Fibroblast of skin of right biceps (primary cell): ENCODE data around the gene SH3RF1.

Experiments
- DNase-seq: peaks from one replicate; pipeline ENCODE4 v3.0.0-alpha.2; 2013

The SH3RF1 gene

GRCh38 chr4:169250796-169251195, 20.0 kb downstream of the SH3RF1 start:
- no peak for DNase-seq

- DNase-seq = peak; percentile 10
These were observed 20.8 kb downstream of the SH3RF1 start for GRCh38 chr4:169249999-169250398.

DNA sequence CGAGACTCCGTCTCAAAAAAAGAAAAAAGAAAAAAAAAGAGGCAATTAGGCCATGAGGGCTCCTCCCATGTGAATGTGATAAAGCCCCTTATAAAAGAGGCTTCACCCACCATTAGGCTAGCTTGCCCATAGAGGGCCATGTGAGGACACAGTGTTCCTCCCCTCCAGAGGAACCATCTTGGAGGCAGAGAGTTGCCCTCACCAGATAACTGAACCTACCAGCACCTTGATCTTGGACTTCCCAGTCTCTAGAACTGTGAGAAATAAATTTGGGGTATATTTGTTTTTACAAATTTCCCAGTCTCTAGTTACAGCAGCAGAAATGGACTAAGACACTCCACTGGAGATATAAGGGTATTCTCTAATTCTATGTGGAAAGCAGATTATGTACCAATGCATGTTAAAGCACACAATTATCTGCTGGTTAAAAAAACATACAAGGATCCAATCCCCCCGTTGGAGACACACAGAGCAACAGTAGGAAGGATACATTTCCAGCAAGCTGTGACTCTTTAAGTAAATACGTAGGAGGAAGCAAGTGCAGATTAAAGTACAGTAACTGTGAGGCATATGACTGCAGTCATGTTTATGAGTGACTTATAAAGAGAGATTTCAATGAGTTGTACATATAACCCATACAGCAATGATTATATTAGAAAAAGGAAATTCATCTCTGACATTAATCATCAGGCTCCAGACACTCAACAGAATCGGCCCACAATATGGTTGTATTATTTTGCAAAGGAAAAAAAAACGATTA, 21.4 kb downstream of the SH3RF1 start:
- DNase-seq = peak; percentile 74

DNA sequence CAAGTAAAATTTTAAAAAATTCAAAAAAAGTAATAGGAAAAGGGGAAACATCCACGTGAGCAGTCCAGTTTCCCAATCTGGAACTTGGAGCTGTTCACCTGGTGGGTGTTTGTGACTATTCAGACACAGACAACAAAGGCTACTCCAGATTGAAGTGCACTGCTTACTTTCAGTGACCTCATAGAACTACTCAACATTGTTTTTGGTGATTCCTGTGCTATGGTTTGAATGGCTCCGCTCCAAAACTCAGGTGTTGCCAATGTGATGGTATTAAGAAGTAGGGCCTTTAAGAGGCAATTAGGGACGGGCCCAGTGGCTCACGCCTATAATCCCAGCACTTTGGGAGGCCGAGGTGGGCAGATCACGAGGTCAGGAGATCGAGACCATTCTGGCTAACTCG, 22.1 kb downstream of the SH3RF1 start:
- no peak for DNase-seq

DNA sequence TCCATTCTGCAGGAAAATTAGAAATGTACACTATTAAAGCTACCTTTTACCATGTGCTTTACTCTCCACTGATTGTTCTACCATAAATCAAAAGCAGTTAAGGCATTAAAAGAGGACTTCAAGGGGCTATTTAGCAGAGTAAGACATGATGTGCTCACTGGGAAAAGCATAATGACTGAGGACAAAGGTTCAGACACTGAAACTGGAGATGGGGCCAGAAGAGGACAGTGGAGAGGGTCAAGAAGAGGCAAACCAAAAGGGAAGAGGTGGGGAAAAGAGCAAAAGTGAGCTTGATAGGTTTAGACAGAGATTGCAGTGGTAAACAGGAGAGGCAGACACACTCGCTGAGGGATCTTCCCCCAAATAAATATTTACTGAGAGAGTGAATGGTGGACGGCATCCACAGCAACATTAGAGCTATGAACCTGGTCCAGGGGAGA, 23.8 kb downstream of the SH3RF1 start:
- no peak for DNase-seq

DNA sequence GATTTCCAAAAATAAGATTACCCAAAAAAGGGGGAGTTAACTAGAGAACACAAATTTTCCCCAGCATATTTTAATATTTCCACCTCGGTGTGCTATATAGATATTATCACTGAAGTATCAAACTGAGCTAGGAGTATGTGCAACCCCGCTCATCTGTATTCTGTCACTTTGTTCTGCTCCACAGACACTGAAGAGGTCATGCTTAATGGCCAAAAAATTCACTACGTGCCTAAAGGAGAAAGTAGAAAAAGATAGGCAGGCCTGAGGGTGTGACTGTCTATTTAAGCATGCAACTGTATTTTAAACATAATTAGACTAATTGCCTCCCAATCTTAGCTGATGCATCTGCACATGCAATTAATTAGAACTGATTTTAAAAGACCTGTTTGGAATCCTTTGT, 24.5 kb downstream of the SH3RF1 start:
- DNase-seq = no peak

DNA sequence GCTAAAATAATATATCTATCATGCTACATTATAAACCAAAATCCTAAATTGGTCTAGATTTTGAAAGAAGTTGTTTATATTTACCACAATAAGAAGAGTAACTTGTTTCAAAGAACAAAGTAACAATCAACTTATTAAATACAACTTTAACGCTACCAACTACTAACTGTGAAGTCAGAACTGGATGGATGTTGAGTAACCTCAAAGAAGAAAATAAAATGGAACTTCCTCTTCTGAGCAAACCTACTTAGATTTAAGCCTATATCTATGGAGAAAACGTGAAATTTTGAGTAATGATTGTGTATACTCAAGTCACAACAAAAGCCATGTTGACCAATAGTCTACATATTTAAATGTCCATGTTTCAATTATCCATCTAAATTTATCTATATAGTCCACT, 25.7 kb downstream of the SH3RF1 start:
- no peak for DNase-seq

- DNase-seq = peak; percentile 75
These were observed 26.7 kb downstream of the SH3RF1 start for GRCh38 chr4:169243825-169244609.

- no peak for DNase-seq
These were observed 29.3 kb downstream of the SH3RF1 start for GRCh38 chr4:169241464-169241863.

GRCh38 chr4:169239221-169239905, 31.4 kb downstream of the SH3RF1 start:
- DNase-seq = no peak

- DNase-seq = peak; percentile 45
These were observed 32.3 kb downstream of the SH3RF1 start for GRCh38 chr4:169238445-169238844.

- no peak for DNase-seq
These were observed 33.7 kb downstream of the SH3RF1 start for GRCh38 chr4:169236873-169237626.

DNA sequence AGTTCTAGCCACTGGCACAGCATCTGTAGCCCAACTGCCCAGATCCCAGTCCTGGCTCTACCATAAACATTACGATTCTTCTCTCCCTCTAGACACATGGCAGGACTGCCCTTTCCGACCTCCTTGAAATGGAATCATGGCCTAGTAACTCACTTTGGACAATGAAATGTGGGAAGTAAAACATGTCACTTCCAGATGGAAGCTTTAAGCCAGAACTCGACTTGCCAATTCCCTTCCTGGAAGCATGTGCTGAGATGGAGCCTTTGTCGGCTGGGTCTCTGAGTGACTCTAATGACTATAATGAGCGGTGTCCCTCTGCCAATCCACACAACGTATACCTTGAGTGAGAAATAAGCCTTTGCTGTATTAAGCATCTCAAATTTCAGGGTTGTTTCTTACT, 34.7 kb downstream of the SH3RF1 start:
- DNase-seq = no peak

DNA sequence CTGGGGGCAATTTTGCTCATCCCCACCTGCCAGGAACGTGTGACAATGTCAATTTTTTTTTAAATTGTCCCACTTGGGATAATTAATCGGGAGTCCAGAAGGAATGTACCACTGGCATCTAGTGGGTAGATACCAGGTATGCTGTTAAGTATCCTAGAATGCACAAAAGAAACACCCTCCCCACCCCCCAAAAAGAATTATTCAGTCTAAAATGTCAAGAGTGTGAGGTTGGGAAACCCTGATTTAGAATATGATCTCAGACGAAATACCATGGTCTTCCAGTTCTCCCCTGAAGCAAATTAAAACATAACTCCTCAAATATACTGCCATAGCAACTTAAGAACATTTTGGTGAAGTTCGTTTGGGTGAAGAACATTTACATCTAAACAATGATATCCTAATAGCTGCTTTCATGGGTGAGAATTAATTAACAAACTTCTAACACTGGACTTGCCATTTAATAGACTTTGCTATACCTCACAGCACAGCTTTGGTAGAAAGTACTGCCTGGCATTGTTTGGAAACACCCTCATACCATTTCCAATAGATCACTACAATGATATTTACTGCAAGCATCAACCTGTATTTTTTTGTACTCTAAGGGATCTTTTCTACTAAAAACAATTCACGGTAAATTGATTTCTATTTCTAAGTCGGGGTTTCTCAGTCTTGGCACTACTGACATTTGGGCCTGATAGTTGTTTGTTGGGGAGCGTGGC, 36.5 kb downstream of the SH3RF1 start:
- DNase-seq = no peak

- DNase-seq = no peak
These were observed 37.1 kb downstream of the SH3RF1 start for GRCh38 chr4:169233691-169234090.

DNA sequence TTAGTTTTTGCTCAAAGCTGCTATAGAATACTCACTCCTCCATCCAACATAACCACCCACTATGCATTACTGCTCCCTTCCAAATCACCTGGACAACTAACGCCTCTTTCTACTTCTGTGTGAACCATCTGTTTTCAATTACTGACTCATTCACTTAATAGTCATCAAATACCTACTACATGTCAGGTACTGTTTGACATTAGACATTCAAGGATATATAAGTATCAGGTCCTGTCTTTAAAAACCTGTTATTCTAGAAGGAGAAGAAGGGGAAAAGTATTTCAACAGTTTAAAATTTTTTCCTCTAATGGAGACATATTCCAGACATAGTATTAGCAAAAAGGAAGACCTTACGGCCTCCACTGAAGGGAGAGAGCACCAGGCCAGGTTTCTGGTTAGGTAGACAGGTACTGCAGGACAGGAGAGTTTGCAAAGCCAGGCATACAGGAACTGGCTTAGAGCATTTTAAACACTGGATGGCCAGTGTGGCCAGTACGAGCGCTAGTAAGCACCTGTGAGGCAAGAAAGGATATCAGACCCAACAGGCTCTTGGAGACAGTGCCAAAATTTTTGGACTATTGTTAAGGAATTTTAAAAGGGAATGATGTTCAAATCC, 39.0 kb downstream of the SH3RF1 start:
- DNase-seq = no peak

DNA sequence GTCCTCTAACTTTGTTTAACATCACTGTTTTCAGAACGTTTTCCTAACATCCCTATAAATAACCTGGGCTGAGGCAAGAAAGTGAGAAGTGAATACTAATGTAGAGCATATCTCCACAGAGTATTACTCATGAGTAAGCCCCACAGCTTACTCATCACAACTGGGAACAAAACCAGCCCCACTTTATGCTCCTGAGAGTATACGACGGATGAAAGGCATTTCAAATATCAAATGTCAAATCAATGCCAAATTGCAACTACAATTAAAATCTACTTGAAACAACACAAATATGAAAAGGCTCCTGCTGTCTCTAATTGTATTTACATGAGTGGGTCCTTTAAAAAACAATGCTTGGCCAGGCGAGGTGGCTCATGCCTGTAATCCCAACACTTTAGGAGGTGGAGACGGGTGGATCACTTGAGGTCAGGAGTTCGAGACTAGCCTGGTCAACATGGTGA, 41.2 kb downstream of the SH3RF1 start:
- peak; percentile 97 for DNase-seq

GRCh38 chr4:169228076-169228475, 42.7 kb downstream of the SH3RF1 start:
- DNase-seq = no peak

DNA sequence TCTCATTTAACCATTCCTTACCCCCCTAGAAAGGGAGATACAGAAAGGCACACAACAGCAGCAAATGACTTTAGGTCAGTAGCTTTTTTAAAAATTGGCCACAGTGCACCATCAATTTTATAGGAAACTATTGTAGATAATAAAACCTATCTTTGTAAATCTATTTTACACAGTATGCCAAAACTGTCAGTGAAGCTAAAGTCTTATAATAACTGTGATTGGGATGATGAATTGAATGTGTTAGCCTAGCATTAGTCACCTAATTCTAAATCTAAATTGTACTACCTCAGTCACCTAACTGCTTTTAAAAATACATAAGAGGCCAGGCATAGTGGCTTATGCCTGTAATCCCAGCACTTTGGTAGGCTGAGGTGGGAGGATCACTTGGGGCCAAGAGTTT, 44.2 kb downstream of the SH3RF1 start:
- DNase-seq = peak; percentile 29

- peak; percentile 53 for DNase-seq
These were observed 44.9 kb downstream of the SH3RF1 start for GRCh38 chr4:169225812-169226211.

DNA sequence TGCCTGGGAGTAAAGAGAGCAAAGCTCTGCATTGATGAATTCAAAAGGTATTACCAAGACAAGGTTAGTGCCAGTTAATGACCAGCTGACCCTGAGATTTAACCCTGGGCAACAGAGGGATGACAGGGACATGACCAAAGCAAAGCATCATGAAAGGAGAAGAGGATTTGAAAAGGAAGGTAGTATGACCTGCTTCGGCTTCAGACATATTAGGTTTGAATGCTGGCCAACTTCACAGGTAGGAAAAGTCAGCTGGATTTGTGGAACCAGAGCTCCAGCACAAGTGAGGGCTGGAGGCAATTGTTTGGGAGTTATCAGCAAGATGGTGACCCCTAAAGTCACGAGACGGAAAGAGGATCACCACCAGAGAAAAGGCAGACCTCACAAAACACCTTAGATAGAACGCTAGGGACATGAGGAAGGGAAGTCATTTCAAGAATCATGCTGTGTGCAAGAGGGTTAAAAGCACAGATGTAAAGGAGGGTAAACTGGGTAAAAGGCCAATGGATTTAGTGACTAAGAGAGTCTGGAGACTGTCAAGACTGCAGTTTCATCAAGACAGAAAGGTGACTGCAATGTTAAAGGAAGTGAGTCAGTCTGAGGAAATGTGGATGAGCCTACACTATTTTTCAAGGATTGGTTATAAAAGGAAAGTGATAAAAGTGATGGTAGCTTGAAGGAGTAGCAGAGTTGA, 45.6 kb downstream of the SH3RF1 start:
- DNase-seq = peak; percentile 97
